PC-3 (cell line): Measurements from ENCODE around the gene TBXAS1.

ENCODE experiments used
- EZH2 ChIP-seq: fragments of 300-600 bp; sonication (generic); IDR thresholded peaks from one replicate; pipeline ENCODE4 v1.6.1; 2017; ENCODE audit warnings: antibody characterized with exemption, mild to moderate bottlenecking, low read length; ENCODE audit not compliant: unreplicated experiment
- EZH2phosphoT487 ChIP-seq: fragments of 300-600 bp; sonication (generic); IDR thresholded peaks from 2 replicates; pipeline ENCODE4 v1.6.1; 2018; ENCODE audit warnings: mild to moderate bottlenecking, antibody characterized with exemption, low read length, borderline replicate concordance
- TF ChIP-seq, protein P1 (sequence below): fragments of 300-600 bp; sonication (generic); conservative IDR thresholded peaks from 2 replicates; pipeline ENCODE4 v1.5.1; 2017; ENCODE audit warnings: antibody characterized with exemption, low read depth, mild to moderate bottlenecking, low read length

GRCh38 chr7:140021603-140022002, 192.5 kb downstream of the TBXAS1 start:
- TF ChIP-seq, protein P1, sequence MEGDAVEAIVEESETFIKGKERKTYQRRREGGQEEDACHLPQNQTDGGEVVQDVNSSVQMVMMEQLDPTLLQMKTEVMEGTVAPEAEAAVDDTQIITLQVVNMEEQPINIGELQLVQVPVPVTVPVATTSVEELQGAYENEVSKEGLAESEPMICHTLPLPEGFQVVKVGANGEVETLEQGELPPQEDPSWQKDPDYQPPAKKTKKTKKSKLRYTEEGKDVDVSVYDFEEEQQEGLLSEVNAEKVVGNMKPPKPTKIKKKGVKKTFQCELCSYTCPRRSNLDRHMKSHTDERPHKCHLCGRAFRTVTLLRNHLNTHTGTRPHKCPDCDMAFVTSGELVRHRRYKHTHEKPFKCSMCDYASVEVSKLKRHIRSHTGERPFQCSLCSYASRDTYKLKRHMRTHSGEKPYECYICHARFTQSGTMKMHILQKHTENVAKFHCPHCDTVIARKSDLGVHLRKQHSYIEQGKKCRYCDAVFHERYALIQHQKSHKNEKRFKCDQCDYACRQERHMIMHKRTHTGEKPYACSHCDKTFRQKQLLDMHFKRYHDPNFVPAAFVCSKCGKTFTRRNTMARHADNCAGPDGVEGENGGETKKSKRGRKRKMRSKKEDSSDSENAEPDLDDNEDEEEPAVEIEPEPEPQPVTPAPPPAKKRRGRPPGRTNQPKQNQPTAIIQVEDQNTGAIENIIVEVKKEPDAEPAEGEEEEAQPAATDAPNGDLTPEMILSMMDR = no peak
- no peak for TF ChIP-seq EZH2phosphoT487
- TF ChIP-seq EZH2 = no peak
